DND-41 (cell line): Measurements from ENCODE around the gene WDR7.

Source experiments
- ATAC-seq: fragments of 200-7000 bp; cut with Tn5 transposase; 3 replicates; pipeline ENCODE4 v1.9.1; 2021; ENCODE audit warnings: low read depth; ENCODE audit not compliant: insufficient read depth
- DNase-seq: peaks from one replicate; pipeline ENCODE4 v3.0.0-alpha.2; 2020
- H2AFZ ChIP-seq: 2 replicates; pipeline ENCODE4 v1.6.0; 2012; ENCODE audit warnings: low read depth, low read length
- H3K27ac ChIP-seq: 2 replicates; pipeline ENCODE4 v1.5.1; 2012; ENCODE audit warnings: low read length, inconsistent platforms
- H3K27me3 ChIP-seq: fragments of 200-600 bp; sonication (generic); 2 replicates; pipeline ENCODE4 v1.6.0; 2012; ENCODE audit warnings: low read length, mild to moderate bottlenecking, inconsistent platforms; ENCODE audit not compliant: insufficient read depth, poor library complexity
- H3K36me3 ChIP-seq: 2 replicates; pipeline ENCODE4 v1.5.1; 2012; ENCODE audit warnings: low read length, inconsistent platforms; ENCODE audit not compliant: insufficient read depth
- H3K4me1 ChIP-seq: 2 replicates; pipeline ENCODE4 v1.5.1; 2012; ENCODE audit warnings: mild to moderate bottlenecking, low read length; ENCODE audit not compliant: insufficient read depth
- H3K4me2 ChIP-seq: 2 replicates; pipeline ENCODE4 v1.6.0; 2012; ENCODE audit warnings: mild to moderate bottlenecking, moderate library complexity, low read length, inconsistent platforms; ENCODE audit not compliant: insufficient read depth
- H3K4me3 ChIP-seq, 2 experiments: fragments of 200-600 bp in 1 of 2; shearing (Covaris generic) in 1 of 2; 2 replicates each; pipeline ENCODE4 v1.5.1; 2012 to 2016; ENCODE audit warnings: inconsistent platforms in 2 of 2, low read length in 2 of 2, mild to moderate bottlenecking in 2 of 2, low read depth in 1 of 2, moderate library complexity in 1 of 2
- H3K79me2 ChIP-seq: 2 replicates; pipeline ENCODE4 v1.6.0; 2012; ENCODE audit warnings: low read length, inconsistent platforms; ENCODE audit not compliant: insufficient read depth
- H3K9ac ChIP-seq: 2 replicates; pipeline ENCODE4 v1.6.0; 2012; ENCODE audit warnings: low read depth, mild to moderate bottlenecking, inconsistent platforms, low read length, moderate library complexity
- H3K9me3 ChIP-seq: 2 replicates; pipeline ENCODE4 v1.5.1; 2012; ENCODE audit warnings: low read length, moderate library complexity, mild to moderate bottlenecking, inconsistent platforms; ENCODE audit not compliant: insufficient read depth, severe bottlenecking
- H4K20me1 ChIP-seq: 2 replicates; pipeline ENCODE4 v1.6.0; 2012; ENCODE audit warnings: low read length; ENCODE audit not compliant: insufficient read depth
- CTCF ChIP-seq: IDR thresholded peaks from 2 replicates; pipeline ENCODE4 v1.5.1; 2012; ENCODE audit warnings: borderline replicate concordance, low read length, moderate library complexity, mild to moderate bottlenecking; ENCODE audit not compliant: poor library complexity, severe bottlenecking; ENCODE audit errors: extremely low read depth
- EZH2 ChIP-seq: IDR thresholded peaks from 3 replicates; pipeline ENCODE4 v1.6.1; 2012; ENCODE audit warnings: borderline replicate concordance, low read depth, mild to moderate bottlenecking, moderate library complexity, low read length, inconsistent platforms; ENCODE audit not compliant: severe bottlenecking

Gene WDR7

GRCh38 chr18:56983275-56983992 lies 332.3 kb downstream of the WDR7 start:
- no peak for ATAC-seq
- no peak for DNase-seq
- Histone ChIP-seq H3K27ac (no peak overlapping the region), H3K27me3 (no peaks in the 10 kb centered on the region), H3K4me2 (no peak overlapping the region), H3K4me3 (no peak overlapping the region), H3K9ac (no peak overlapping the region), H3K36me3 (no peaks in the 10 kb centered on the region), H3K9me3 (no peaks in the 10 kb centered on the region), H3K79me2 (no peaks in the 10 kb centered on the region), H4K20me1 (no peaks in the 10 kb centered on the region), H3K4me1 (no peaks in the 10 kb centered on the region), H2AFZ (no peak overlapping the region)
- TF ChIP-seq EZH2 (no peak), CTCF (no peak)

GRCh38 chr18:56984731-56985130 lies 333.6 kb downstream of the WDR7 start:
- Histone ChIP-seq H3K27me3 (no peaks in the 10 kb centered on the region), H3K4me2 (no peak overlapping the region), H3K36me3 (no peaks in the 10 kb centered on the region), H3K4me1 (no peaks in the 10 kb centered on the region), H2AFZ (no peak overlapping the region), H3K9me3 (no peaks in the 10 kb centered on the region), H4K20me1 (no peaks in the 10 kb centered on the region), H3K27ac (no peak overlapping the region), H3K9ac (no peak overlapping the region), H3K79me2 (no peaks in the 10 kb centered on the region), H3K4me3 (no peak overlapping the region)
- DNase-seq (no peak), ATAC-seq (no peak)
- TF ChIP-seq EZH2 (no peak), CTCF (no peak)

- H3K9ac ChIP-seq, result no peak overlapping the region
- ATAC-seq (no peak), DNase-seq (no peak)
- TF ChIP-seq EZH2 (no peak), CTCF (no peak)
- no peaks in the 10 kb centered on the region for H3K27me3 ChIP-seq
- no peak overlapping the region for H3K4me2 ChIP-seq
- H3K9me3 ChIP-seq, result no peaks in the 10 kb centered on the region
- H3K4me3 ChIP-seq, result no peak overlapping the region
- no peaks in the 10 kb centered on the region for H3K4me1 ChIP-seq
- no peak overlapping the region for H3K27ac ChIP-seq
- no peaks in the 10 kb centered on the region for H3K79me2 ChIP-seq
- H3K36me3 ChIP-seq, result no peaks in the 10 kb centered on the region
- no peaks in the 10 kb centered on the region for H4K20me1 ChIP-seq
- H2AFZ ChIP-seq, result no peak overlapping the region
Observed at GRCh38 chr18:56986829-56987228, 335.7 kb downstream of the WDR7 start.
